DOHH2 (cell line): ENCODE results near the gene CUL3.

Experiments
- H3F3A ChIP-seq: fragments of 200-600 bp; sonication (generic), shearing (Covaris generic); 2 replicates; pipeline ENCODE4 v1.6.0; 2016; ENCODE audit warnings: antibody characterized with exemption, mild to moderate bottlenecking; ENCODE audit not compliant: control insufficient read depth, insufficient read depth
- H3K27ac ChIP-seq: fragments of 200-600 bp; sonication (generic); 2 replicates; pipeline ENCODE4 v1.5.1; 2014; ENCODE audit warnings: low read depth, mild to moderate bottlenecking, low read length, moderate library complexity
- H3K27me3 ChIP-seq: fragments of 200-600 bp; sonication (generic); 2 replicates; pipeline ENCODE4 v1.6.1; 2014; ENCODE audit warnings: mild to moderate bottlenecking, low read length, mixed read lengths; ENCODE audit not compliant: control insufficient read depth
- H3K36me3 ChIP-seq: fragments of 200-600 bp; sonication (generic); 2 replicates; pipeline ENCODE4 v1.6.1; 2014; ENCODE audit warnings: mild to moderate bottlenecking, low read length, moderate library complexity, mixed read lengths; ENCODE audit not compliant: control insufficient read depth
- H3K4me1 ChIP-seq: fragments of 200-600 bp; sonication (generic); 2 replicates; pipeline ENCODE4 v1.6.1; 2014; ENCODE audit warnings: mild to moderate bottlenecking, low read length, mixed read lengths; ENCODE audit not compliant: control insufficient read depth
- H3K4me2 ChIP-seq: fragments of 200-600 bp; sonication (generic); 2 replicates; pipeline ENCODE4 v1.6.0; 2014; ENCODE audit warnings: mild to moderate bottlenecking, low read length, moderate library complexity
- H3K4me3 ChIP-seq: fragments of 200-600 bp; sonication (generic); 2 replicates; pipeline ENCODE4 v1.5.1; 2014; ENCODE audit warnings: mild to moderate bottlenecking, low read length, mixed read lengths
- H3K79me2 ChIP-seq: fragments of 200-600 bp; sonication (generic); 2 replicates; pipeline ENCODE4 v1.6.1; 2014; ENCODE audit warnings: mild to moderate bottlenecking, low read length, mixed read lengths; ENCODE audit not compliant: control insufficient read depth
- H3K9me2 ChIP-seq: fragments of 200-600 bp; sonication (generic); replicated peaks from 2 replicates; pipeline ENCODE4 v1.6.1; 2014; ENCODE audit warnings: mild to moderate bottlenecking, low read length, mixed read lengths; ENCODE audit not compliant: control insufficient read depth
- H3K9me3 ChIP-seq: fragments of 200-600 bp; sonication (generic); 2 replicates; pipeline ENCODE4 v1.6.1; 2014; ENCODE audit warnings: antibody characterized with exemption, low read length, mixed read lengths; ENCODE audit not compliant: control insufficient read depth, insufficient read depth
- H4K20me1 ChIP-seq: fragments of 200-600 bp; sonication (generic); 2 replicates; pipeline ENCODE4 v1.6.0; 2014; ENCODE audit warnings: low read depth, mild to moderate bottlenecking, antibody characterized with exemption, low read length, moderate library complexity; ENCODE audit not compliant: control insufficient read depth, insufficient read depth
- CTCF ChIP-seq: fragments of 200-600 bp; sonication (generic); IDR thresholded peaks from one replicate; pipeline ENCODE4 v1.5.1; 2014; ENCODE audit warnings: antibody characterized with exemption, mild to moderate bottlenecking, low read depth, low read length; ENCODE audit not compliant: poor library complexity, severe bottlenecking
- EZH2phosphoT487 ChIP-seq: fragments of 200-600 bp; sonication (generic); IDR thresholded peaks from 2 replicates; pipeline ENCODE4 v1.6.1; 2017; ENCODE audit warnings: borderline replicate concordance, mild to moderate bottlenecking, antibody characterized with exemption, low read length, moderate library complexity, mixed read lengths

CUL3 gene

GRCh38 chr2:224561234-224562005 is 23.7 kb downstream of the CUL3 start:
- H3K79me2 ChIP-seq, result peaks cover 100% of the 10 kb centered on the region
- peaks cover 54% of the 10 kb centered on the region for H3K36me3 ChIP-seq
- H3K27ac ChIP-seq, result peak overlapping the region; percentile 20
- peaks cover 31% of the 10 kb centered on the region; the same call in 1 of the 2 replicates for H4K20me1 ChIP-seq
- H3K9me3 ChIP-seq, result no peaks in the 10 kb centered on the region
- TF ChIP-seq CTCF (no peak), EZH2phosphoT487 (no peak)
- H3K4me3 ChIP-seq, result peak overlapping the region; percentile 37
- peak overlapping the region; percentile 45 for H3K4me2 ChIP-seq
- no peaks in the 10 kb centered on the region for H3F3A ChIP-seq
- H3K27me3 ChIP-seq, result no peaks in the 10 kb centered on the region
- H3K9me2 ChIP-seq, result no peaks in the 10 kb centered on the region
- H3K4me1 ChIP-seq, result peaks cover 58% of the 10 kb centered on the region

- no peak for TF ChIP-seq EZH2phosphoT487
- no peak for TF ChIP-seq CTCF
Observed at GRCh38 chr2:224560549-224560948, 24.6 kb downstream of the CUL3 start.

GRCh38 chr2:224557610-224558009 is 27.6 kb downstream of the CUL3 start:
- no peak overlapping the region for H3K27ac ChIP-seq
- peaks cover 67% of the 10 kb centered on the region for H3K36me3 ChIP-seq
- H3K9me2 ChIP-seq, result no peaks in the 10 kb centered on the region
- no peak overlapping the region for H3K4me3 ChIP-seq
- H3K4me2 ChIP-seq, result no peak overlapping the region
- no peaks in the 10 kb centered on the region for H3K9me3 ChIP-seq
- peaks cover 43% of the 10 kb centered on the region for H3K4me1 ChIP-seq
- peaks cover 100% of the 10 kb centered on the region for H3K79me2 ChIP-seq
- H3F3A ChIP-seq, result 0 out of 2 replicates have a peak, but pooled peaks cover 4% of the 10 kb centered on the region
- H4K20me1 ChIP-seq, result peaks cover 17% of the 10 kb centered on the region; the same call in 1 of the 2 replicates
- TF ChIP-seq CTCF, result no peak
- H3K27me3 ChIP-seq, result no peaks in the 10 kb centered on the region

More at GRCh38 chr2:224560549-224560948, 24.6 kb downstream of the CUL3 start:
- no peaks in the 10 kb centered on the region for H3K9me3 ChIP-seq
- H3K27ac ChIP-seq, result no peak overlapping the region
- peaks cover 54% of the 10 kb centered on the region for H3K36me3 ChIP-seq
- H4K20me1 ChIP-seq, result peaks cover 31% of the 10 kb centered on the region; the same call in 1 of the 2 replicates
- H3K9me2 ChIP-seq, result no peaks in the 10 kb centered on the region
- H3K27me3 ChIP-seq, result no peaks in the 10 kb centered on the region
- peaks cover 50% of the 10 kb centered on the region for H3K4me1 ChIP-seq
- no peaks in the 10 kb centered on the region for H3F3A ChIP-seq
- H3K4me3 ChIP-seq, result no peak overlapping the region
- peaks cover 100% of the 10 kb centered on the region for H3K79me2 ChIP-seq
- H3K4me2 ChIP-seq, result no peak overlapping the region
